ENCODE results near the gene ABHD16B. TPM values are rescaled to one million over a fixed set of nuclear protein-coding genes. Genes with fewer than 3 reads are reported as not detected.

The ABHD16B gene
- polyA plus RNA-seq, 2 of the 4 experiments (the other 2 are of a cell fraction): not detected

DNA sequence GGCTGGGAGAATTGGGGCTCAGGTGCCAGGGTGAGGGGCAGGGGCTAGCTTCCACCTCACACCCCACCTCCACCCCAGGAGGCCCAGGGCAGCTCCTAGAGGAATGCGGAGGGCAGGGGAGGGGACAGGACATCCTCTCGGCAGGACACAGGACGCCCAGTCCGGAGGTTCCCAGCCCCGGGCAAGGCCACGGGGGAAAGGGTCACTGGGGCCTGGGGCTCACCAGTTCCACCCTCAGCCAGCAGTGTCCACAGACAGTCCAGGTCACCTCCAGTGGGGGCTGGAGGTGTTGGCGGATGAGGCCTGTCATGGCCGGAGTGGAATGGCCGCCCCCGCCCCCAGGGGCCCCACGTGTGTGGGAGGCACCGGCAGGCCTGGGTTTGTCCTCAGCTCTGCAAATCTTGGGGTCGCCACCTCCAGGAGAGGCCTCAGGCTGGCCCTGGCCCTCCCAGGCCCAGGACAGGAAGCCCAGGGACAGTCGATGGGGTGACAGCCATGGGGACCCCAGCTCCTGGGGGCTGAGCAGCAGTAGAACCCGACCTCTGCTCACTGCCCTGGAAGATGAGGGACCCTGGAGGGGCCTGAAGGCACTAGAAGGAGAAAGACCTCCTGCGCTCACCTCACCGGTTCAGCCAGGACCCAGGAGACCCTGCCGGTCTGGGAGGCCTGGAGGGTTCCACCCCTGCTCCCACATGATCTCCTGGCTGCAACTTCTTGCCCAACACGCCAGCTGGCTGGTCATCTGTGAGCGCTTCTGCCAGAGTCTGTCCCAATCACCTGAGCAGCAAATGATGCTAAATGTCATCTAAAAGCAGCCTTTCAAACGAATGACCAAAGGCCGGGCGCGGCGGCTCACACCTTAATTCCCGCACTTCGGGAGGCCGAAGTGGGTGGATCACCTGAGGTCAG lies 13.0 kb upstream of the ABHD16B start:
- H3K4me2 ChIP-seq: no peak overlapping the region
- 90% methylated on average over 18 of the region's 28 CpGs for WGBS (ENCODE audit: missing lambda C conversion rate)
- ATAC-seq (peak; percentile 10 to 22; a peak in 4 of 6 replicates), DNase-seq (ENCODE audit: low read depth in 1 of 2, low spot score in 1 of 2) (no peak), FAIRE-seq (no peak)
- no peaks in the 10 kb centered on the region for H3K9me3 ChIP-seq
- peaks cover 17% of the 10 kb centered on the region for H3K4me1 ChIP-seq
- H3K4me3 ChIP-seq: no peak overlapping the region
- TF ChIP-seq RARB (CRISPR knock-in tag; IDR thresholded peaks at IDR 0.05) (no peak), TFCP2L1 (CRISPR knock-in tag; IDR thresholded peaks at IDR 0.05) (no peak), JUNB (IDR thresholded peaks at IDR 0.05) (no peak), ZSCAN20 (CRISPR knock-in tag; IDR thresholded peaks at IDR 0.05) (no peak), PHF8 (IDR thresholded peaks at IDR 0.05; ENCODE audit: borderline replicate concordance, low read depth) (no peak), CEBPB (IDR thresholded peaks at IDR 0.05) (no peak), SREBF2 (IDR thresholded peaks at IDR 0.05) (no peak), ESRRA (IDR thresholded peaks at IDR 0.05; ENCODE audit: borderline replicate concordance, low read length) (no peak), FOSB (CRISPR knock-in tag; IDR thresholded peaks at IDR 0.05) (no peak), EHMT2 (IDR thresholded peaks at IDR 0.05; ENCODE audit: low read depth) (no peak), MYC (IDR thresholded peaks at IDR 0.05; ENCODE audit: borderline replicate concordance, low read length) (no peak), HOXB5 (CRISPR knock-in tag; IDR thresholded peaks at IDR 0.05) (no peak), MAFK (IDR thresholded peaks at IDR 0.05; ENCODE audit: partially characterized antibody) (no peak), RCOR1 (IDR thresholded peaks at IDR 0.05; ENCODE audit: low read depth, low read length) (no peak)
- TF ChIP-seq, protein P1, sequence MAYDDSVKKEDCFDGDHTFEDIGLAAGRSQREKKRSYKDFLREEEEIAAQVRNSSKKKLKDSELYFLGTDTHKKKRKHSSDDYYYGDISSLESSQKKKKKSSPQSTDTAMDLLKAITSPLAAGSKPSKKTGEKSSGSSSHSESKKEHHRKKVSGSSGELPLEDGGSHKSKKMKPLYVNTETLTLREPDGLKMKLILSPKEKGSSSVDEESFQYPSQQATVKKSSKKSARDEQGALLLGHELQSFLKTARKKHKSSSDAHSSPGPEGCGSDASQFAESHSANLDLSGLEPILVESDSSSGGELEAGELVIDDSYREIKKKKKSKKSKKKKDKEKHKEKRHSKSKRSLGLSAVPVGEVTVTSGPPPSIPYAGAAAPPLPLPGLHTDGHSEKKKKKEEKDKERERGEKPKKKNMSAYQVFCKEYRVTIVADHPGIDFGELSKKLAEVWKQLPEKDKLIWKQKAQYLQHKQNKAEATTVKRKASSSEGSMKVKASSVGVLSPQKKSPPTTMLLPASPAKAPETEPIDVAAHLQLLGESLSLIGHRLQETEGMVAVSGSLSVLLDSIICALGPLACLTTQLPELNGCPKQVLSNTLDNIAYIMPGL (CRISPR knock-in tag; IDR thresholded peaks at IDR 0.05; ENCODE audit: borderline replicate concordance): no peak
- TF ChIP-seq, protein P2, sequence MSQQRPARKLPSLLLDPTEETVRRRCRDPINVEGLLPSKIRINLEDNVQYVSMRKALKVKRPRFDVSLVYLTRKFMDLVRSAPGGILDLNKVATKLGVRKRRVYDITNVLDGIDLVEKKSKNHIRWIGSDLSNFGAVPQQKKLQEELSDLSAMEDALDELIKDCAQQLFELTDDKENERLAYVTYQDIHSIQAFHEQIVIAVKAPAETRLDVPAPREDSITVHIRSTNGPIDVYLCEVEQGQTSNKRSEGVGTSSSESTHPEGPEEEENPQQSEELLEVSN (IDR thresholded peaks at IDR 0.05; ENCODE audit: borderline replicate concordance, low read depth): no peak
- TF ChIP-seq, protein P3, sequence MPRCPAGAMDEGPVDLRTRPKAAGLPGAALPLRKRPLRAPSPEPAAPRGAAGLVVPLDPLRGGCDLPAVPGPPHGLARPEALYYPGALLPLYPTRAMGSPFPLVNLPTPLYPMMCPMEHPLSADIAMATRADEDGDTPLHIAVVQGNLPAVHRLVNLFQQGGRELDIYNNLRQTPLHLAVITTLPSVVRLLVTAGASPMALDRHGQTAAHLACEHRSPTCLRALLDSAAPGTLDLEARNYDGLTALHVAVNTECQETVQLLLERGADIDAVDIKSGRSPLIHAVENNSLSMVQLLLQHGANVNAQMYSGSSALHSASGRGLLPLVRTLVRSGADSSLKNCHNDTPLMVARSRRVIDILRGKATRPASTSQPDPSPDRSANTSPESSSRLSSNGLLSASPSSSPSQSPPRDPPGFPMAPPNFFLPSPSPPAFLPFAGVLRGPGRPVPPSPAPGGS (IDR thresholded peaks at IDR 0.05): no peak
- TF ChIP-seq, protein P4, sequence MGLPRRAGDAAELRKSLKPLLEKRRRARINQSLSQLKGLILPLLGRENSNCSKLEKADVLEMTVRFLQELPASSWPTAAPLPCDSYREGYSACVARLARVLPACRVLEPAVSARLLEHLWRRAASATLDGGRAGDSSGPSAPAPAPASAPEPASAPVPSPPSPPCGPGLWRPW (IDR thresholded peaks at IDR 0.05): no peak
- TF ChIP-seq, protein P5, sequence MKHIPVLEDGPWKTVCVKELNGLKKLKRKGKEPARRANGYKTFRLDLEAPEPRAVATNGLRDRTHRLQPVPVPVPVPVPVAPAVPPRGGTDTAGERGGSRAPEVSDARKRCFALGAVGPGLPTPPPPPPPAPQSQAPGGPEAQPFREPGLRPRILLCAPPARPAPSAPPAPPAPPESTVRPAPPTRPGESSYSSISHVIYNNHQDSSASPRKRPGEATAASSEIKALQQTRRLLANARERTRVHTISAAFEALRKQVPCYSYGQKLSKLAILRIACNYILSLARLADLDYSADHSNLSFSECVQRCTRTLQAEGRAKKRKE (CRISPR knock-in tag; IDR thresholded peaks at IDR 0.05; ENCODE audit: low read depth): no peak
- ChIA-PET CTCF (interaction anchor here (0.7 to 0.9 kb wide), 2 partner anchors 16 to 29 kb away, joined by 3 read pairs; no protein-coding TSS in a partner anchor), POLR2A (interaction anchor here (1.9 kb wide), 1 partner anchor 17 kb away, joined by 4 read pairs; the partner anchor contains the start of gene TPD52L2)
- peak overlapping the region in 1 of 2 experiments; percentile 9; a peak in 1 of 6 replicates for H3K27ac ChIP-seq

Measured in A549 (cell line).